GM12878 (cell line): ENCODE measurements around the gene RAD51B. TPM values are rescaled to one million over a fixed set of nuclear protein-coding genes. Genes with fewer than 3 reads are reported as not detected.

ENCODE experiments used
- ATAC-seq: fragments of 200-7000 bp; cut with Tn5 transposase; 3 replicates; pipeline ENCODE4 v1.9.1; 2020; ENCODE audit warnings: mild to moderate bottlenecking, moderate library complexity
- BruUV-seq: library from RNA; stranded (reverse); fragments of 400-500 nt; replicated peaks from 2 replicates; lab custom pipeline; 2021; lab: Mats Ljungman, UMichigan
- CTCF ChIA-PET: fragments of 300-600 bp; sonication (Branson Sonifier 250); formaldehyde crosslinking; extraction: SDS; loops from one replicate; lab custom pipeline; 2021; ENCODE audit warnings: inconsistent platforms; lab: Yijun Ruan, JAX
- POLR2A ChIA-PET: fragments of 350-600 bp; formaldehyde crosslinking; extraction: SDS; loops from one replicate; lab custom pipeline; 2021; ENCODE audit warnings: inconsistent platforms; lab: Charles Lee
- RAD21 ChIA-PET: fragments of 300-600 bp; sonication (Branson Sonifier 250); formaldehyde crosslinking; loops from one replicate; lab custom pipeline; 2023; ENCODE audit warnings: antibody characterized with exemption; ENCODE audit not compliant: unreplicated experiment; lab: Charles Lee
- SMC1A ChIA-PET: fragments of 300-600 bp; sonication (Branson Sonifier 250); formaldehyde crosslinking; loops from one replicate; lab custom pipeline; 2023; ENCODE audit not compliant: unreplicated experiment, uncharacterized antibody; lab: Charles Lee
- DNase-seq: peaks from one replicate; pipeline ENCODE4 v3.0.0-alpha.2; 2011; ENCODE audit warnings: low read depth, low spot score
- FAIRE-seq: peaks from 3 replicates; lab custom pipeline; 2011; peaks lifted over from hg19 to GRCh38; lab: Jason Lieb, UNC
- H2AFZ ChIP-seq: 2 replicates; pipeline ENCODE4 v1.6.0; 2011; ENCODE audit warnings: low read depth, low read length, control low read depth; ENCODE audit not compliant: control insufficient read depth
- H3K27ac ChIP-seq: 2 replicates; pipeline ENCODE4 v1.5.1; 2011; ENCODE audit warnings: control low read depth; ENCODE audit not compliant: control insufficient read depth, insufficient read depth
- H3K27me3 ChIP-seq, 2 experiments: replicated peaks in 1 of 2; 2 replicates each; pipeline versions ENCODE4 v1.6.0 to v1.6.1; 2011; ENCODE audit warnings: low read length in 1 of 2; ENCODE audit not compliant: control insufficient read depth in 2 of 2, insufficient read depth in 2 of 2
- H3K36me3 ChIP-seq, 2 experiments: 2 replicates each; pipeline ENCODE4 v1.5.1; 2011; ENCODE audit warnings: low read length in 1 of 2; ENCODE audit not compliant: control insufficient read depth in 2 of 2, insufficient read depth in 2 of 2
- H3K4me1 ChIP-seq: 2 replicates; pipeline ENCODE4 v1.6.1; 2011; ENCODE audit warnings: mild to moderate bottlenecking, low read length, moderate library complexity, mixed read lengths; ENCODE audit not compliant: control insufficient read depth, insufficient read depth
- H3K4me2 ChIP-seq: 2 replicates; pipeline ENCODE4 v1.6.0; 2011; ENCODE audit warnings: control low read depth; ENCODE audit not compliant: control insufficient read depth, insufficient read depth
- H3K4me3 ChIP-seq: fragments of 200-600 bp; sonication (generic); 2 replicates; pipeline ENCODE4 v1.5.1; 2016
- H3K79me2 ChIP-seq: 2 replicates; pipeline ENCODE4 v1.6.0; 2011; ENCODE audit warnings: low read length; ENCODE audit not compliant: control insufficient read depth, insufficient read depth
- H3K9ac ChIP-seq: 2 replicates; pipeline ENCODE4 v1.8.0; 2011; ENCODE audit warnings: low read length, control low read depth, mixed read lengths; ENCODE audit not compliant: control insufficient read depth, insufficient read depth
- H3K9me3 ChIP-seq: replicated peaks from 3 replicates; pipeline ENCODE4 v1.5.1; 2011; ENCODE audit warnings: mild to moderate bottlenecking, low read length; ENCODE audit not compliant: control insufficient read depth, insufficient read depth
- H4K20me1 ChIP-seq: 2 replicates; pipeline ENCODE4 v1.6.0; 2011; ENCODE audit not compliant: control insufficient read depth, insufficient read depth
- ASH2L ChIP-seq: fragments of 300-600, 200-600 bp; sonication (generic); IDR thresholded peaks from 2 replicates; pipeline ENCODE4 v1.6.1; 2017; ENCODE audit warnings: low read depth, mild to moderate bottlenecking, borderline replicate concordance
- DPF2 ChIP-seq: fragments of 450-650 bp; IDR thresholded peaks from 2 replicates; pipeline ENCODE4 v1.6.1; 2017; ENCODE audit warnings: mild to moderate bottlenecking
- ESRRA ChIP-seq: IDR thresholded peaks from 2 replicates; pipeline ENCODE4 v1.6.1; 2012; ENCODE audit warnings: mild to moderate bottlenecking, low read length, improper control_type of control experiment
- EZH2 ChIP-seq: IDR thresholded peaks from 2 replicates; pipeline ENCODE4 v1.6.1; 2012; ENCODE audit warnings: low read depth, mild to moderate bottlenecking, control low read depth, inconsistent platforms, low read length, borderline replicate concordance; ENCODE audit not compliant: control insufficient read depth
- GATAD2B ChIP-seq: fragments of 450-650 bp; conservative IDR thresholded peaks from 2 replicates; pipeline ENCODE4 v1.6.1; 2017; ENCODE audit warnings: low read depth, mild to moderate bottlenecking, moderate library complexity
- HDGF ChIP-seq: fragments of 450-650 bp; IDR thresholded peaks from 2 replicates; pipeline ENCODE4 v1.6.1; 2016; ENCODE audit warnings: antibody characterized with exemption
- KLF5 ChIP-seq: fragments of 450-650 bp; IDR thresholded peaks from 2 replicates; pipeline ENCODE4 v1.6.1; 2014; ENCODE audit warnings: mild to moderate bottlenecking; ENCODE audit not compliant: partially characterized antibody
- NBN ChIP-seq: fragments of 450-650 bp; IDR thresholded peaks from 2 replicates; pipeline ENCODE4 v1.6.1; 2016
- PML ChIP-seq: IDR thresholded peaks from 2 replicates; pipeline ENCODE4 v1.6.1; 2012; ENCODE audit warnings: low read length, inconsistent platforms
- SMAD1 ChIP-seq: fragments of 450-650 bp; IDR thresholded peaks from 2 replicates; pipeline ENCODE4 v1.6.1; 2018; ENCODE audit warnings: mild to moderate bottlenecking, low read depth; ENCODE audit not compliant: partially characterized antibody
- SP1 ChIP-seq: IDR thresholded peaks from one replicate; pipeline ENCODE4 v1.6.1; 2011; ENCODE audit warnings: low read depth, low read length
- WRNIP1 ChIP-seq: IDR thresholded peaks from 2 replicates; pipeline ENCODE4 v1.6.1; 2011; ENCODE audit warnings: low read depth, low read length, improper control_type of control experiment, borderline replicate concordance
- YY1 ChIP-seq: IDR thresholded peaks from 2 replicates; pipeline ENCODE4 v1.6.1; 2011; ENCODE audit warnings: low read depth, mild to moderate bottlenecking, low read length
- ZNF207 ChIP-seq: fragments of 450-650 bp; IDR thresholded peaks from 2 replicates; pipeline ENCODE4 v1.6.1; 2014; ENCODE audit warnings: antibody characterized with exemption, mild to moderate bottlenecking, borderline replicate concordance
- WGBS: methylation state at CpG from one replicate; pipeline ENCODE4 v1.1.6; 2016; ENCODE audit warnings: low lambda C conversion rate; ENCODE audit not compliant: insufficient replicate concordance, insufficient coverage; ENCODE audit errors: missing lambda C conversion rate; 5-methylcytosine and 5-hydroxymethylcytosine counted together
- in situ Hi-C: fragments of 300-500 bp; cut with MboI; formaldehyde crosslinking; loops from 9 replicates; pipeline ENCODE4 v1.14.3; 2018; ENCODE audit warnings: mixed read lengths
- intact Hi-C: fragments of 100-400 bp; cut with micrococcal nuclease; formaldehyde crosslinking; loops from one replicate; pipeline ENCODE4 v1.14.2; 2022; ENCODE audit not compliant: unreplicated experiment
- polyA plus RNA-seq, 11 experiments: library from polyadenylated mRNA; depleted of rRNA in 4 of 11; unstranded in 6 of 11; stranded (reverse) in 5 of 11; fragments of >200 nt; fragmentation: Nextera tagmentation in 4 of 11; fragmentation: Illumina TruSeq in 1 of 11; extraction: Ambion mirVana in 4 of 11; extraction: Trizol in 1 of 11; gene quantifications; 1 replicate in 1 of 11; 2 replicates in 10 of 11; pipeline versions ENCODE4 v1.2.1 to v1.2.3, GENCODE V29; 2011 to 2016; ENCODE audit warnings: inconsistent platforms in 2 of 11, missing spikeins in 2 of 11, low read depth in 1 of 11
- total RNA-seq, 4 experiments: library from RNA; depleted of rRNA in 3 of 4; stranded (reverse); fragments of >200 nt in 3 of 4; fragmentation: Illumina TruSeq in 1 of 4; extraction: Trizol in 1 of 4; gene quantifications; 2 replicates each; pipeline versions ENCODE4 v1.2.1 to v1.2.3, GENCODE V29; 2013 to 2021
- TF ChIP-seq, protein P1 (sequence below): IDR thresholded peaks from 2 replicates; pipeline ENCODE4 v1.6.1; 2012; ENCODE audit warnings: low read depth, low read length, improper control_type of control experiment

RAD51B gene
- total and polyA plus RNA-seq, 10 of the 15 experiments (the other 5 are each of a cell fraction or from before 2014, with no cell fraction given), result 9.8 to 26.8 (median 21.3) TPM

DNA sequence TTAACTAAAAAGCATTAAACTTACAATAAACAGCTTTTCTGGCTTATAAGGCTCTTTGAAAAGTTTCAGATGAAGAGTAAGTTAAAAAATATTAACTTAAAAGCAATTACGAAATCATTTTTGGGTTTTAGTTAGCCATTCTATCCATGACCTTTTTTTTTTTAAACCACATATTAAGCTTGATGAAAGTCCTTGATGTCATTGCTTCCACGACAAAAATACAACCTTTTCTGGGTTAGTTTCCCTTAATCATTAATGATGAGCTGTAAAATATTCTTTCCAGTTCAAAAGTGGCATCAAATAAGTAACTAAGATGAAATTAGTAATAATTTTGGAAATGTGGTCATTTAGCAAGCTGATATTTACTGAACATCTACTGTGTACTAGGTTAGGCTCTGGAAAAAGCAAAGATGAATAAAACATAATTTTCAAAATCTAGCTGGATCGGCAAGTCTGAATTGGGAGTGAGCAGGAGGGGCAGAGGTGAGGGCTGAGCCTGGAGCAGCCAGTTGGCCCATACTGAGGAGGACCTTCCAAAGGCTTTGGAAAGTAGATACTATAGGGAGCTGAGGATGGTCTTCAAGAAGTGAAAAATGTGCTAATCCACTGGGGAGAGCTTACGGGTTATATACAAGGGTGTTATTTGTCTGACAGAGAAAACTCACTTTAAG is 628.1 kb downstream of the RAD51B start:
- intact Hi-C loops (no loop called here), in situ Hi-C loops (no loop called here)
- SMC1A ChIA-PET, result interaction anchor here (0.6 to 3.4 kb wide), 18 partner anchors 10 to 290 kb away, joined by 3 to 18 read pairs (median 4); no protein-coding TSS in a partner anchor
- no peak for ATAC-seq
- DNase-seq, result no peak
- 99% methylated on average over 4 of the region's 4 CpGs for WGBS
- Histone ChIP-seq H3K36me3 (no peaks in the 10 kb centered on the region), H3K79me2 (no peaks in the 10 kb centered on the region), H3K27me3 (no peaks in the 10 kb centered on the region), H3K4me1 (peaks cover 5% of the 10 kb centered on the region; the same call in 1 of the 2 replicates), H3K9me3 (no peaks in the 10 kb centered on the region; the same call in 2 of the 3 replicates), H3K9ac (no peak overlapping the region), H4K20me1 (no peaks in the 10 kb centered on the region), H3K27ac (no peak overlapping the region), H2AFZ (no peak overlapping the region), H3K4me2 (no peak overlapping the region), H3K4me3 (no peak overlapping the region)
- no peak for TF ChIP-seq ESRRA
- no peak for TF ChIP-seq ASH2L
- TF ChIP-seq SP1, result no peak
- no peak for TF ChIP-seq SMAD1
- no peak for TF ChIP-seq DPF2
- TF ChIP-seq YY1, result no peak
- no peak for TF ChIP-seq GATAD2B
- TF ChIP-seq NBN, result no peak
- no peak for TF ChIP-seq WRNIP1
- TF ChIP-seq EZH2, result no peak
- TF ChIP-seq PML, result no peak
- TF ChIP-seq, protein P1, sequence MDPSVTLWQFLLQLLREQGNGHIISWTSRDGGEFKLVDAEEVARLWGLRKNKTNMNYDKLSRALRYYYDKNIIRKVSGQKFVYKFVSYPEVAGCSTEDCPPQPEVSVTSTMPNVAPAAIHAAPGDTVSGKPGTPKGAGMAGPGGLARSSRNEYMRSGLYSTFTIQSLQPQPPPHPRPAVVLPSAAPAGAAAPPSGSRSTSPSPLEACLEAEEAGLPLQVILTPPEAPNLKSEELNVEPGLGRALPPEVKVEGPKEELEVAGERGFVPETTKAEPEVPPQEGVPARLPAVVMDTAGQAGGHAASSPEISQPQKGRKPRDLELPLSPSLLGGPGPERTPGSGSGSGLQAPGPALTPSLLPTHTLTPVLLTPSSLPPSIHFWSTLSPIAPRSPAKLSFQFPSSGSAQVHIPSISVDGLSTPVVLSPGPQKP, result no peak
- TF ChIP-seq KLF5, result no peak
- TF ChIP-seq HDGF, result no peak
- no peak for TF ChIP-seq ZNF207
- RAD21 ChIA-PET, result interaction anchor here (0.8 to 1.6 kb wide), 5 partner anchors 28 to 72 kb away, joined by 3 to 5 read pairs (median 3); no protein-coding TSS in a partner anchor
- CTCF ChIA-PET, result interaction anchor here (0.6 to 1.3 kb wide), 7 partner anchors 8 to 503 kb away, joined by 3 to 6 read pairs (median 3); no protein-coding TSS in a partner anchor
- no peak for FAIRE-seq
- BruUV-seq, result no TSS peak
- POLR2A ChIA-PET, result interaction anchor here (0.6 to 1.0 kb wide), 4 partner anchors 13 to 335 kb away, joined by 3 read pairs; no protein-coding TSS in a partner anchor
